NOMO-1 treated with dmso at 0.1 percent for 144 hours (cell line): ENCODE measurements around the gene MEIS3.

Source experiments
- DNase-seq: peaks from one replicate; lab custom pipeline; 2025; ENCODE audit not compliant: unreplicated experiment; lab: John Stamatoyannopoulos, UW

Gene MEIS3

DNA sequence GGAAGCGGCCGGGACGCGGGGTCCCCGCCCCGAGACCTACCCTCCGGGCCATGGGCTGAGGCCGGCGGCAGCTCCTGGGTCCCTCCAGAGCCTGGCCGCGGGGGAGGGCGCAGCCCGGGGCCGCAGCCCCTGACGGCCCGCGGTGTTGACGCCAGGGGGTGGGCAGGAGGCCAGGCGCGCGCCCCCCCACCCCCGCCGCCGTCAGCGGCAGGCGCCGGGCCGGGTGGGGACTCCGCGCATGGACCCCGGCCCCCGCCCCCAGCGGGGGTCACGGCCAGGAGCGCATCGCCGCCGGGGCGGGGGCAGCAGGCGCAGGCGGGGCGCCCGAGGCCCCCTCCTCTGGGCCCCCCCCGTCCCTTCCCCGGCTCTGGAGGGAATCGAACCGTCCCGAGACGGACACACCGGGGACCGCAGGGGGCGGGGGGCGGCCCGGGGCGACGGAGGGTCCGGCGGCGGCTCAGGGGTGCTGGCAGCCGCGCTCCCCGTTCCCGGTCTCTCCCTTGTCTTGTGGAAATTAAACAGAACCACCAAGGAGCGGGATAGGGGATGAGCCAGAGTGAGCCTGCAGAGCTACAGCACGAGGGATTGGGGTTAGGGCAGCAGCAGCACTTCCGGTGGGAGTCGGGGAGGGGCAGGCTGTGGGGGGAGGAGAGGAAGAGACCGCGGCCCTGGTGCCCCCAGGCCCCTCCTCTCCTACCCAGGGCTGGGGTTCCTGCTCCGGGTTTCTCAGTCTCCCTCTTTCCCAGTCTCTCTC is at the start of gene MEIS3:
MEIS3 (minus strand) TSS at position 498 of the 754 bp plus-strand sequence; CDS start at position 52, 446 bp downstream.
- no peak for DNase-seq

GRCh38 chr19:47467914-47468313 is 48.6 kb upstream of the MEIS3 start:
- no peak for DNase-seq

DNA sequence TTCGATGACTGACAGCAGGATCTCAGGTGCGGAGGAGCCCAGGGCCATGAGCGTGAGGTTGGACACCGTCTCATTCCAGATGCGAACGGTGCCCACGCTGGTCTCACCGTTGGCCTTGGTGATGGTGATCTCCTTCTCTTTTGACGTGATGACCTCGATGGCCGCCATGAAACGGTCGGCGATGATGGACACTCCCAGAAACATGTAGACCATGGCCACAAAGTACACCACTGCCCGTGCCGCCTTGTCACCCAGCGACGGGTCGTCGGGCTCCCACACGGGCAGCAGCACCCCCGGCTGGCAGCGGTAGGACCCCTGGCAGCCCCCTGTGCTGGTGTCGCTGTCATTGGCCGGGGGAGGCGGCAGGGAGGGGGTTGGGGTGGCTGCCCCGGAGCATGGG is 46.6 kb upstream of the MEIS3 start:
- DNase-seq = no peak

DNA sequence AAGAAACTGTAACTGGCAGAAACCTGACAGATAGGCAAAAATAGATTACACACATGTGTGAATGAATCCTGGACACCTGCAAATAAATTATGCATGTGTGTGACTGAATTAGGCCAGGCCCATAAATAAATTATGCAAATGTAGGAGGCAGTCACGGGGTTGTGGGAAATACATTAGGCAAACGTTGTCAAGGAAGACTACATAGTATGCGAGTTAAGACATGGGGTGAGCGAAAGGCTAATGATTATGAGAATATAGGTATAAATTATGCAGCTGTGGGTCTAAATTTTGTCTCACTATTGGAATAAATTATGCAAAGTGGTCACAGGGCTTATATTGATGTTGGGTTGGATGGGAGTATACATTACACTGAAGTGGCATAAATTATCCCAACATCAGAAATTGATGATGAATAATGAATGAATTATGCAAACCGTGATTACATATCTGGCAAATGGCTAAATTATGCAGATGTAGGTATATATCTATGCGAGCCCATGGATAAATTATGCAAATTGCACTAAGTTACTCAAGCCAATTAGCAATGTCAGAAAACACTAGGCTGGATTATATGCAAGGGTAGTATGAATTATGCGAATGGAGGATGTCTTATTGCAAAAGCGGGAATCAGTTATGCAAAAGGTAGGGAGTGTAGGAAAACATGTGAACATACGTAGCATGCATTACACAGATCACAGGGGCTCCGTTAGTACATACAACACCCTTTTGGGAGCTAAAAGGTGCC is 45.5 kb upstream of the MEIS3 start:
- no peak for DNase-seq

DNA sequence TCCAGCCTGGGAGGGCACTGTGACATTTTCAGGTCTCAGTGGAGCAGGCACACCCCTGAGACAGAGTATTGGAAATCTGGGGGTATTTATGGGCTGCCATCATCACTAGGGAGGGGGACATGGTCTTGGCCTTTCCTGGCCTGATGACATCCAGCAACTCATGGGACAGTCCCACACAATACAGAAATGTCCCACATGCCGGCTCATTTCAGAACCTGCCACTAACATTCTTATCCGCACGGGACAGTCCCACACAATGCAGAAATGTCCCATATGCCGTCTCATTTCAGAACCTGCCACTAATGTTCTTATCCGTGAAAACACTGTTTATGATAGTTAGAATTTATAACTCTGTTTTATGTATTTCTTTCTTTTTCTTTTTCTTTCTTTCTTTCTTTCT is 42.5 kb upstream of the MEIS3 start:
- no peak for DNase-seq

DNA sequence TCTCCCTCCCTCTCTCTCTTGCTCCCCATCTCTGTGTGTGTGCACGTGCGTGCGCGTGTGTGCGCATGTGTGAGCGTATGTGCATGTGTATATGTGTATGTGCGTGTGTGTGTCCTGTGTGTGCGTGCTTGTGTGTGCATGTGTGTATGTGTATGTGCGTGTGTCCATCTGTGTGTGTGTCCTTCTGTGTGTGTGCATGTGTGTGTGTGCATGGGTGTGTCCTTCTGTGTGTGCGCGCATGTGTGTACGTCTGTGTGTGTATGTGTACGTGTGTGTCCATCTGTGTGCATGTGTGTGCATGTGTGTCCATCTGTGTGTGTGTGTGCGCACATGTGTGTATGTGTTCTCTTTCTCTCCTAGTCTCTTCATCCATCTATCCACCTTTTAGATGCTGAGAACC is 40.1 kb upstream of the MEIS3 start:
- no peak for DNase-seq

GRCh38 chr19:47458672-47459071 is 39.3 kb upstream of the MEIS3 start:
- DNase-seq = no peak

- no peak for DNase-seq
These were observed 37.6 kb upstream of the MEIS3 start for GRCh38 chr19:47456721-47457474.

DNA sequence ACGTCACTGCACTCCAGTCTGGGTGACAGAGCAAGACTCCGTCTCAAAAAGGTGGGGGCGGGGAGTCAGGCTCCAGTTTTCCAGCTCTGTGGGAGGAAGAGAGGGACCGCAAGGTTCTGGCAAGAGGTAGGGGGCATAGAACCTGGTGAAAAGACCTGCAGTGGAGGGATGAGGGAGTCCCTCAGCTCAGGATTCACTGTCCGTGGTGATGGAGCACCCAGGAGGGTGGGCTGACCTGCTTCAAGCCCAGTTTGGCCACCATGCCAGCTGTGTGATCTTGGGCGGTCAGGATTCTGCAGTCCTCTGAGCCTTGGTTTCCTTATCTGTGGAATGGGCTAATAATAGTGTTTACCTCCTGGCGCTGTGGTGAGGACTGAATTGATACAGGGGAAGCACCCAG is 31.2 kb upstream of the MEIS3 start:
- DNase-seq = no peak

- no peak for DNase-seq
These were observed 29.0 kb upstream of the MEIS3 start for GRCh38 chr19:47448360-47448727.

DNA sequence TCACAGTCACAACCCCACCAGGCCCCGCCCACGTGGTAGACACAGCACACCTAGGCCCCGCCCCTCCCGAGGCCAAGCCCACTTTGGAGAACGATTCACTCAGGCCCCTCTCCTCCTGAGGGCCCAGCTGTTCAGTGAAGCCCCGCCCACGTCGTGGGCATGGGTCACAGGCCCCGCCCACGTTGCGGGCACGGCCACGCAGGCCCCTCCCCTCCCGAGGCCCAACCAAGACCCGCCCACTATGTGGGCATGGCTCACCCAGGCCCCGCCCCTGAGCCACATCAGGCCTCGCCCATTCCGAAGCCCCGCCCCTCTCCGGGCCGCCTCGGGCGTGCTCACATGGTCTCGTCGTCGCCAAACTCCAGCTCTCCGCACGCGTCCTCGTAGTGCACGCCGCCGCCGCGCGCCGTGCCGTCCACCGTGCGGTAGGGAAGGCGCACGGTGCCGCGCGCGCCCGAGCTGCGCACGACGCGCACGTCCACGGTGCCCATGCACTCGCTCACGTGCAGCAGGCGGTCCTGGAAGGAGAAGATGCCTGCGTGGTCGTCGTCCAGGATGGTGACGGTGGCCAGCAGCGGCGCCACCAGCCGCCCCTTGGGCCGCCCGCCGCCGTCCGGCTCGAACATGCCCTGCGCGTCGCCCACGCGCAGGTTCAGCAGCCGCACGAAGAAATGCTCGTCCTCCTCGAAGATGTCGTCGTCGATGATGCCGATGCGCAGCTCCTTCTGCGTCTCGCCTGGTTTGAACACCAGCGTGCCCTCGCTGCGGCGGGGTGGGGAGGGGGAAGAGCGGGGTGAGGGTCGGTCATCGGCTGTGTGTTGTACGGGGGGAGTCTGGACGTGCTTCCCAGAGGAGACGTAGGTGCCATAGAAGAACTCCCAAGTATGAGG is 28.4 kb upstream of the MEIS3 start:
- DNase-seq = no peak

- DNase-seq = no peak
These were observed 27.5 kb upstream of the MEIS3 start for GRCh38 chr19:47446534-47447469.

- DNase-seq = no peak
These were observed 26.6 kb upstream of the MEIS3 start for GRCh38 chr19:47445937-47446402.

DNA sequence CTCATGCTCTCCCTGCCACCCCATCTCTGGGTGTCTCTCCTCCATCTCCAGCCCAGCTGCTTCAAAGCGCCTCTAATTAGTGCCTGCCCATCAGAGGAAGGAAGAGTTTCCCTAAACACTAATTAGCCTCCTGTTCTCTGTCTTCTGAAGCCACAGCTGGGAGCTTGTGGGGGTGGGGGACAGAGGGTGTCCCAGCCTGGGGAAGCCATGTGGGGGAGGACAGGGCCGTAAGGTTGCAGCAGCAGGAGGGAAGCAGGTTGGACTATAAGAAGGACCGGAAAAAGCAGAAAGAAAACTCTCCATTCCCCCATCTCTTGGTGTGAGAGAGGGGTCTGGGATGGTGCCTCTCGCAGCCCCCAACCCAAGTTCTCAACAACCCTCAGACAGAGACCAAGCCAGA is 26.2 kb upstream of the MEIS3 start:
- no peak for DNase-seq

GRCh38 chr19:47444388-47444821 is 25.1 kb upstream of the MEIS3 start:
- no peak for DNase-seq

- no peak for DNase-seq
These were observed 24.0 kb upstream of the MEIS3 start for GRCh38 chr19:47443331-47443730.

- no peak for DNase-seq
These were observed 19.5 kb upstream of the MEIS3 start for GRCh38 chr19:47438793-47439220.

- DNase-seq = no peak
These were observed 18.2 kb upstream of the MEIS3 start for GRCh38 chr19:47437500-47437899.

- peak; percentile 19 for DNase-seq
These were observed 17.5 kb upstream of the MEIS3 start for GRCh38 chr19:47436712-47437401.
